ENCODE measurements around the gene CCDC15. TPM values are rescaled to one million over a fixed set of nuclear protein-coding genes. Genes with fewer than 3 reads are reported as not detected.

The CCDC15 gene
- total and polyA plus RNA-seq, 2 experiments from 2014 or later = 2.9 to 3.3 TPM

- Mint-ChIP-seq H3K36me3 (ENCODE audit: low read depth) (no peaks in the 10 kb centered on the region; the same call in 2 of the 3 replicates), H3K27me3 (ENCODE audit: insufficient read depth, low read depth, poor library complexity) (peaks cover 20% of the 10 kb centered on the region), H3K9me3 (peaks cover 27% of the 10 kb centered on the region), H3K4me1 (peaks cover 3% of the 10 kb centered on the region; the same call in 1 of the 3 replicates), H3K4me3 (no peak overlapping the region), H3K27ac (no peak overlapping the region)
- H3K36me3 ChIP-seq (ENCODE audit: insufficient read depth) = 0 out of 2 replicates have a peak, but pooled peaks cover 4% of the 10 kb centered on the region
- TF ChIP-seq NANOG (IDR thresholded peaks at IDR 0.05; ENCODE audit: borderline replicate concordance) = no peak
- TF ChIP-seq ZNF331 (CRISPR knock-in tag; IDR thresholded peaks at IDR 0.05; ENCODE audit: low read depth) = no peak
- TF ChIP-seq STAT1 (IDR thresholded peaks at IDR 0.05; ENCODE audit: unreplicated experiment) = no peak
- no peak for TF ChIP-seq EZH2 (IDR thresholded peaks at IDR 0.05; ENCODE audit: low read depth, unreplicated experiment)
- no peak for TF ChIP-seq CTCF (conservative IDR thresholded peaks at IDR 0.05; ENCODE audit: low read depth in 2 of 2)
- TF ChIP-seq ZNF462 (CRISPR knock-in tag; IDR thresholded peaks at IDR 0.05) = no peak
- no peak for TF ChIP-seq ZNF114 (CRISPR knock-in tag; IDR thresholded peaks at IDR 0.05)
- no peak for TF ChIP-seq JUNB (IDR thresholded peaks at IDR 0.05; ENCODE audit: unreplicated experiment)
- TF ChIP-seq POLR2AphosphoS5 (IDR thresholded peaks at IDR 0.05; ENCODE audit: low read depth) = no peak
- no peak for TF ChIP-seq EZH2phosphoT487 (IDR thresholded peaks at IDR 0.05; ENCODE audit: unreplicated experiment)
- no peak for TF ChIP-seq REST (IDR thresholded peaks at IDR 0.05; ENCODE audit: unreplicated experiment)
- TF ChIP-seq ETS1 (IDR thresholded peaks at IDR 0.05) = no peak
- no peak for TF ChIP-seq CREB1 (CRISPR knock-in tag; IDR thresholded peaks at IDR 0.05; ENCODE audit: low read depth)
- ATAC-seq (no peak), DNase-seq (ENCODE audit: low spot score) (no peak)
- no peaks in the 10 kb centered on the region for H4K20me1 ChIP-seq (replicated peaks; ENCODE audit: insufficient read depth)
- no peaks in the 10 kb centered on the region for H3F3A ChIP-seq (replicated peaks; ENCODE audit: low read depth)
- H3K9me2 ChIP-seq (ENCODE audit: insufficient read depth) = peaks cover 3% of the 10 kb centered on the region; the same call in 1 of the 2 replicates
- H3K27me3 ChIP-seq (ENCODE audit: insufficient read depth) = peaks cover 34% of the 10 kb centered on the region
- no peak overlapping the region for H3K27ac ChIP-seq (ENCODE audit: low read depth)
- no peaks in the 10 kb centered on the region for H3K4me1 ChIP-seq (ENCODE audit: insufficient read depth)
- H2AFZ ChIP-seq = no peak overlapping the region
- H3K79me2 ChIP-seq (replicated peaks; ENCODE audit: insufficient read depth) = no peaks in the 10 kb centered on the region
- H3K4me3 ChIP-seq = no peak overlapping the region
- H3K4me2 ChIP-seq = no peak overlapping the region
Observed at GRCh38 chr11:124915541-124916369, 38.2 kb upstream of the CCDC15 start.
